ENCODE results near the gene C2.

Gene C2

DNA sequence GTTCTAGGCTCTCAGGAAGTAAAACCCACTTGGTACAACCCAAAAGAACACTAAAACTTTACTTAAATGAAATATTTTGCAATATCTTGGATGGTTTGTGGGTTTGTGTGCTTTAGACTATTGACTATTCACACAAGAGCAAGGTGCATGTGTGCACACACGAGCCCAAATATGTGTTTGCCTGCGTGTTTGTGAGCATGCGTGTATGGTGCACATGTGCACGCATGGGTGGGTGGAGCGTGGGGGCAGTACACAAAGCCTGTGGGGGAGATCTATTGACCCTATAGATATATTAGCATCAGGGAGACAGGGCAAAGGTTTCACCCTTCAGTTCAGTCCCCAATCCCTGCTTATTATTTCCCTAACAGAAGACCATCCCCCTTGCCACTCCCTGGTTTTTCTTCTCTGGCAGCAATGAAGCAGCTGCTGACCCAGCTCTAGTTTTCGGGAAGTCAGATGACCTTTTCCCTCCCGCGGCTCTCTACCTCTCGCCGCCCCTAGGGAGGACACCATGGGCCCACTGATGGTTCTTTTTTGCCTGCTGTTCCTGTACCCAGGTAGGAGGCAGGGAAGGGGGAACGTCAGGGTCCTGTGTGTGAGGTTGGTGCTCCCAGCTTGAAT is at the start of gene C2:
C2 (plus strand) TSS at position 476 of the 621 bp plus-strand sequence; CDS start at position 512, 36 bp downstream.
- DNase-seq: no peak

DNA sequence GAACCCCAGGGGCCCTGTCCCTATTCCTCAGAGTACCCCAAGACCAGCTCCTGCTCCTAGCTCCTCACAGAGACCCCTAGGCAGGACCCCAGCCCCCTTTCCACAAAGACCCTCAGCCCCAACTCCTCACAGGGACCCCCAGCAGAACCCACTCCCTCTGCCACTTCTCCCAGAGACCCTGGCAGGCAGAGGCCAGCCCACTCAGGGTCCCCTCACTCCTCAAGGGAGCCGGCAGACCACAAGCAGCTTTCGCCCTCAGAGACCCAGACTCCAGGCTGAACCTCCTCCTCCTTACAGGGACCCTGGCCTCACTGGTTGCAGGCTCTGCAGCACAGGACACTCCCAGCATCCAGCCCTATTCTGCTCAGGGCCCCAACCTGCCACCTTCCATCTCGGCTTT is 49.3 kb upstream of the C2 start:
- DNase-seq: no peak

DNA sequence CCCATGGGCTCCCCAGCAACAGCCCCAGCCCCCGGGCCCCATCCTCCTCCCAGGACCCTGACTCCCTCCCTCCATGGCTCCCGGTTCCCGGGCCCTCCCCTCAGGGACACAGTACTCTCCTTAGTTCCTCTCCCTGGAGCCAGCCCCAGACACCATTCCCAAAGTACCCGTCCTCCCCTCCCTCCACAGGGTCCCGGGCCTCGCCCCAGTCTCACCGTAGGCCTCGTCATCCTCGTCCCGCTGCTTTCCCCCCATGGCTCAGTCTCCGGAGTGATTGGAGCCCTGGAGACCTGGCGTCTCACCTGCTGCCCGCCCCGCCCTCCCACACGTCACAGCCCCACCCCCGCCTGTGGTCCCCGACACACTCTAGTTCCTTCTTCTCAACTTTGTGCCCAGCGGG is 48.8 kb upstream of the C2 start, which contains the start of gene SLC44A4:
SLC44A4 (minus strand) TSS at position 272 of the 400 bp plus-strand sequence; CDS start at position 255, 17 bp downstream.
- DNase-seq: no peak

DNA sequence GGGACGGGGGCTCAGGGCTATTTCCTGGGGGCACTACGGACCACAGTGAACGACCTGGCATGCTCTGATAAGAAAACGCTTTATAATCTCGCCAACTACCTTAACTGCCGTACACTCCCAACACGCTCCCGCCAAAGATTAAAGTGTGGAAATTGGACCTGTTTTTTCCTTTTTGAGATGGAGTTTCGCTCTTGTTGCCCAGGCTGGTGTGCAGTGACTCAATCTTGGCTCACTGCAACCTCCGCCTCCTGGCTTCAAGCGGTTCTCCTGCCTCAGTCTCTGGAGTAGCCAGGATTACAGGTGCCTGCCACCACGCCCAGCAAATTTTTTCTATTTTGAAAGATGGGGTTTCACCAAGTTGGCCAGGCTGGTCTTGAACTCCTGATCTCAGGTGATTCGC is 48.4 kb upstream of the C2 start:
- no peak for DNase-seq

DNA sequence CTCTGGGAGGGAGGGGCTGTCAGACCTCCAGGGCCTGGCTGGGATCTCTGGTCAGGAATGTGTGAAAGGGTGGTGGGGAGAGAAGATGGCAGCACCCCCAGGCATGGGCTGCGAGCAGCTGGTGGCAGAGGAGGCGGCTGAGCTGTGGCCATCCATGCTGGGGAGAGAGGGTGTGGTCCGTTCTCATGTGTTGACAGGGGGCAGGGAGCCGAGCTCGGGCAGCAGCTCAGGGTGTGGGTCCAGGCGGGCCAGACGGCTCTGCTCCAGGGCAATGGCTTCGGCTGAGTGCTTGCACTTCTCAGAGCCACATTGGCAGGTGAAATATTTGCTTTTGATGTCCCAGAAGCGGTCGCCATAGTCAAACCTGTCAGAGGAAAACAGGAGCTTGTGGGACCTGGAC is 47.6 kb upstream of the C2 start:
- no peak for DNase-seq

DNA sequence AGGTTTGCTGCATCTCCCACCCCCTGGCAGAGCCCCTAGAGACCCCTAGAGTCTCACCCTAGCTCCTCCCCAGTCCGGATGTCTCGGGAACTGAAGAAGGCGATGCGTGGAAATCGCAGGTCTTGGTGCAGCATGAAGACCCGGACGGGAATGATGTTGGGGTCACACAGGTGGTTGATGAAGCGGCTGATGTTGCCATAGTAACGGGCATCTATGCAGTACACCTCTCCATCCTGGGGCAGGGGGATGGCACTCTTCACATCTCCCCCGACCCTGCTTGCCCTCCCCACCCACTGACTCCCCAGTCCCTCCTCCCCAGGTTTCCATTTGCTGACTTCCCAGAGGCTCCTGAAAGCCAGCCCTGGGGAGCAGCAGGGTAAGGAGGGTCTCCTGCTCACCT is 46.9 kb upstream of the C2 start:
- DNase-seq: no peak

DNA sequence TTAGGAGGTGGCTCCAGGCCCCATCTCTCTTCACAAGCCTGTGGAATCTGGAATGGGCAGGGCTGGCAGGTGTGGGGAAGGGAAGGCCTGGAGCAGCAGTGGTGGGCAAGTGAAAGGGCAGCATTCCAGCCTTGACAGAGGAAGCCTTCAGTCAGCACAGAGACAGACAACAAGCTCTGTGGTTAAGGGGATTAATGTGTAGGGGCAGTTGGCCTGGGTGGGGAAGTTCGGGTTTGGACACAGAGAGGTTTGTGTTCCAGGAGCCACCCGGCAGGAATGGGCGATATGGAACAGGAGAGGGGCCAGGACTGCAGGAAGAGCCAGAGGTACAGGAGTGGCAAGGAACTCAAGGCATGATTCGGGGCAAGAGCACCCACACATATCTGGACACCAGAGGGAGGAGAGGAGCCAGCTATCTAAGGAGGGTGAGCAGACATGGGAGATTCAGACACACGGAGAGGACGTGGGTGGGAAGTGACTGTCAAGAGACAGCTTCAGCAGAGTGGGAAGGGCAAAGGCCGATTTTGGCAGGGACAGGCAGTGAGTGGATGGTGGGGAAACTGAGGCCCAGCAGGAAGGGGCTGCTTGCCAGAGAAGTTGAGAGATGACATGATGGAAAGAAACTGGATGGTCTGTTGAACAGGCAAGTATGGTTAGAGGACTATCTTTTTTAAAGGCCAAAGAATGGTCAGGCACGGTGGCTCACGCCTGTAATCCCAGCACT is 46.2 kb upstream of the C2 start:
- DNase-seq: no peak

DNA sequence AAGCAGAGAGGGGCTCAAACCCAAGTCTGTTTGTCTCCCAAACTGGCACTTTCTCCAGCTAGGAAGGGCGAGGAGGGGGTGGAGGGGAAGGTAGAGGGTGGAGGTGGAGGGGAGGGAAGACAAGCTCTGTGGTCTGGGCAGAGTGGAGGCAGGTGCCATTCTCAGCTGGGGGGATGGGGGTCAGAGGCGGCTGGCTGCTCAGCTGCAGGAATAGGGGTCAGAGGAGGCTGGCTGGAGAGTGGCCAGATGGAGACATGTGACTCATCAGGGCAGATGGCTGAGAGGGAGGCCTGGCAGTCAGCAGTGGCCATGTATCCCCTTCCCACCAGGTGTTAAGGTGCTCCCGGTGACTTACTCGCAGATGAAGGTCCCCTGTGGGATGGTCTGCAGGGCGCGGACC is 45.2 kb upstream of the C2 start:
- DNase-seq: no peak

DNA sequence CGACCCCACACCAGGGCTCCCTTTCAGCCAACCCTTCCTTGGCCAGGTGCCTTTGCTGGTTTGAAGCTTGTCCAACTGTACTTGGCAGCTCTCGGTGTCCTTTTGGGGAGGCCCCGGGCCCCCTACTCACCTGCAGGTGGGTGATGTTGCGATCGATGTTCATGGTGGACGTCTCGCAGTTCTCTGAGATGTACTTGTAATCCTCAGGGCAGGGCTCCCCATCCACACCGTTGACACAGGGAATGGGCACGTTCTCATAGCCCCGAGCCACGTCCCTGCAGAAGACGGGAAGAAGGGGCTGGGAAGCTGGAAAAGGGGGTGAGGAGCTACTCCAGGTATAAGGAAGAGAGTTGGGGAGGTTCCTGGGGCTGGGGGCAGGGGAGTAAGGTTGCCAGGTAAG is 43.8 kb upstream of the C2 start:
- no peak for DNase-seq

DNA sequence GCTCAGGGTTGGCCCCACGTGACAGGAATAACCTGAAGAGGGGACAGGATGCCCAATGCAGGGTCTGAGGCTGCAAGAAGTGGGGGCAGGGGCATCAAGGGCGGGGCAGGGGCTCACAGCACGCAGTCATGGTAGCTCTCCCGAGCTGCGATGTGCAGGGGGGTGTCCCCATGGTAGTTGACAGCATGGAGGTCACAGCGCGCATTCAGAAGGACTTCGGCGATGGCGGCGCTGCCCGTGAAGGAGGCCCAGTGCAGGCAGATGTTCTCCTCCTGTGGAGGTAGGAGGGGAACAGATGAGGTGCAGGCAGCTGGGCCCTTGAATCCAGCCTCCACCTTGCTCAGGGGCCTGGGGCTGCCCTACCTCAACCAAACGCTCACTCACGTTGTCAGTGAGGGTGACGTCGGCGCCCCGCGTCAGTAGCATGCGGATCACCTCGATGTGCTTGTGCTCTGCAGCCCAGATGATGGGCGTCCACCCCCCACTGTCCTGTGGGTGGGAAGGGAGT is 42.9 kb upstream of the C2 start:
- DNase-seq: no peak

DNA sequence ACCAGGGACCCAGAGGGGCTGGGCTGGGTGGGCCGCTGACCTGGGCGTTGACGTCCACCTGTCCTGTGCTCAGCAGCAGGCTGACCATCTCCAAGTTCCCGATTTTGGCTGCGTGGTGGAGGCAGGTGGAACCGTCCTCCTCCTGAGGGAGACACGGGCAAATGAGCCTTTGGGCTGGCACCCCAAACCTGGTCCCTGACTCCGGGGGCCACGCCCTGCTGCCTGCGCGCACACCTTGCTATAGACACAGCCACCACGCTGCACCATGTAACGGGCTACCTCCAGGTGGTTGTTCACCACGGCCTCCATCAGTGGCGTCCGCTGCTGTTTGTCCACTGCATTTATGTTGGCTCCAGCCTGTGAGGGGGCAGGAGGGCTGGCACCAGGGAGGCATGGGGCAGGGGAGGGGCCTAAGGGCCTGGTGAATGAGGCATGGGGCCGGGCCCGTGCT is 41.0 kb upstream of the C2 start:
- DNase-seq: no peak

DNA sequence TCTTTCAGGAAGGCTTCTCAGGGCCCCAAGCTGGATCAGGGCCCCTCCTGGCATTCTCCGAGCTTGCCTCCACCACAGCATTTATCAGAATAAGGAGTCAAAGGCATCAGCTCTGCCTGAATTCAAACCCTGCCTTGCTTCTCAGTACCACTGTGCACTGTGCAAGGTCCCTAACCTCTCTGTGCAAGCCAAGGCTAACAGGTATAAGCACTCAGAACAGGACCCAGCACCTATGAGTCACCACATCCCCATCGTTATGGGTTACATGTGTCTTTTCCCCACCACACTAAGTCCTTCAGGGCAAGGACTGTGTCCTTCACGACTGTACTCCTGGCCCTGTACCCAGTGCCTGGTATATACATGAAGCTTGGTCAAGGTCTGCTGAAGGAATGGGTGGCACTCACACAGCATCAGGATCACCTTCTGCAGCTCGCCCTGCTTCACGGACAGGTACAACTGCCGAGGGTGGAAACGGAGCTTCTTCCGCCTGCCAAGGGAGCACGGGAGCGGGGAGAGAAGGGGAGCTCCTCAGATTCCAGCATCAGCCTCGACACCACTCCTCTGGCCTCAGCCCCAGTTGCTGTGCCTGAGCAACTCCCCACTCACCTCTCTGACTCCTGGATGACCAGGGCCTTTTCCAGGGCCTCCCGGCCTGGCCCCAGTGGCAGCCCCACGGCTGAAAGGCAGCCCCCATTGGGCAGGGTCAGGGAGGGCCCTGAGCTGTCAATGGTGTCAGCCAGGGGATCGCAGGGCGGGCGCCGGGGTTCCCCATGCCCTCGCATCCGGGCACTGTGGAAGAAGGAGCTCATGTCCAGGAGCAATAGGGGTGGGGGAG is 40.1 kb upstream of the C2 start:
- DNase-seq: no peak

DNA sequence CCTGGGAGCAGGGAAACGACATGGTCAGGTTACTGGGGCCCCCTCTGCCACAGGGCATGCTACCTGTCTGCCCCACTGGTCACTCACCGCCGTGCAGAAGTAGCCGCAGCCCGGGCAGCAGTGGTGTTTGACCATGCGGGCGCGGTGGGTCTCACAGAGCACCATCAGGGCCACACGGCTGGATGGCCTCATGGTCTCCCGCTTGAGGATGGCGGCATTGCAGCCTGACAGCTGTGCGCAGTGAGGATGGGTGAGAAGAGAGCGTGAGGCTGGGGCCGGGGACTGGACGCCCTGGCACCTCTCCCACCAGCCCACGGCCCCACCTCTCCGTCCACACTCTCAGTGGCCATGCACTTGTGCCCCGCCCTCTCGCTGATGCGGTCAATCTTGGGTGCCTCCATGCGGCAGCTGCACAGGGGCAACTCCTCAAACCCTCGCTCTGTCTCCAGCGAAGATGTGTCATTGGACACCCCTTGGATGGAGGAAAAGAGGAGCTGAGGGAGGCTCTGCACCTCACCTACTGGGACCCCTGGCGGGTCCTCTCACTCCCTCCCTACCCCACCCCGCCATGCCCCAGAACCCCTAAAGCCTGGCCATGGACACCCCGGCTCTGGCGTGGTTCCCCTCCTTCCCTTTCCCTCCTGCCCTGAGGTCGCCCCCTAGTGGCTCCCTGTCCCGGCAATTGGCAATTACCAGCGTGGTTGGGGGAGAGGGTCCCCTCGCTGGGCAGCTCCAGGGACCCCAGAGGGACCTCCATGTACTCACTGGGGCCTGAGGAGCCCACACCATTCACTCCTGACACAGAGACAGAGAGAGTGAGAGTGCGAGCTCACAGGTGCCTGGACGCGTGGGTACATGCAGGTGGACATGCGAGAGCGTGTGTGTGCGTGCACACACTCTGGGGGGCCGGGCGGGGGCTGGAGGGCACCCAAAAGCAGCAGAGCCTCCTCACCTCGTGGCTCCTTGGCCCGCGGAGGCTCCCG is 39.0 kb upstream of the C2 start:
- peak; percentile 50 for DNase-seq

DNA sequence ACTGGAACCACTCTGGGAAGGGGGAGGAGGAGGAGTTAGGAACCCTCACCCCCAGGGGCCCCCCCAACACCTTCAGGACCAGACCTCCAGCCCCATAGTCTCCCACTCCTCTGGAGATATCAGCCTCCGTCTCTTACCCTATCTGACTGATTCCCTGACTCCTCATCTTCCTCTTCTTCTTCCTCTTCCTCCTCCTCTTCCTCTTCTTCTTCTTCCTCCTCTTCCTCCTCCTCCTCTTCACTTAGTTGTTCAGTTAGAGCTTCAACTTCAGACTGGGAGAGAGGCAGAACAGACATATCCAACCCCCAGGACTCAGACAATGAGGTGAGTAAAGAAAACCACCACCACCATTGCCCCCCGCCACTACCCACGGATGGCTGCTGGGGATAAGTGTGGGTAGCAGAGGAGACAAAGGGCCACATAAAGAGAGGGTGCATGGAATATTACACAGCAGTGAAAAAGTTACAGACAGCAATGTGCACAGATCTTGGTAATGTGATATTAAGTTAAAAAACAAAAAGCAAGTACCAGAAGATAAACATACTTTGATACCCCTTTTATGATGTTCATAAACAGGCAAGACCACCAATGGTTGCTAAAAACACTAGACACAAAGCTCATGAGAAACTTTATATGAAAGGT is 38.1 kb upstream of the C2 start:
- no peak for DNase-seq

DNA sequence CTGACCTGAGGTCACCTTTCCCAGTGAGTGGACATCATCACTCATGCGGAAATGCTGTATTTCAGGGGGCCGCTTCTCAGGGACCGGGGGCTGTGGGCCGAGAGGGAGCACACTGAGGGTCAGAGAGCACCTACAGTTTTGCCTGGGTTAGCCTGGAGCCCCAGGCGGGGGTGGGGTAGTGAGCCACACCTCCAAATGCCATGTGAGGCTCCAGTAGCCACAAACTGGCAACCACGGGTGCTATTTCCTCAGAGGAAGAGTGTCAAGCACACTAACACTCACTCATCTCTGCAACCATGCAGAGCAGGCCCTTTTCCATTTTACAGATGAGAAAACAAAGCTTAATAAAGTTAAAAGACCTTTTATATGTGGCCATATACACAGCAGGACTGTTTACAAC is 34.7 kb upstream of the C2 start:
- DNase-seq: no peak

DNA sequence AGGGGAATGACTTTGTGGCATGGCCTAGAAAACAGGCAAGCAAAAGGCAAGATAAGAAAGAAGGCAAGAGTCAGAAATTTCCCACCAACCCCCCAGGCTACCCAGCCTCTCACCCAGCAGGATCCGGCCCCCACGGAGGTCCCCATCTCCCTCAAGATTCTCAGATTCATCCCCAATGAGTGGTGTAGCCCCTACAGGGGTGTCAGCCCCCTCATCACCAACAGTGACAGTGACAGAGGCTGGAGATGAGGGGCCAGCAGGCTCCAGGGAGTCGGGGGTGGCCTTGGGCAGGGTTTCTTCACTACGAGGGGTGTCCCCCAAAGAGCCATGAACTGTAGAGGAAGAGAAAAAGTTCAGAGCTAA is 31.0 kb upstream of the C2 start:
- DNase-seq: no peak

DNA sequence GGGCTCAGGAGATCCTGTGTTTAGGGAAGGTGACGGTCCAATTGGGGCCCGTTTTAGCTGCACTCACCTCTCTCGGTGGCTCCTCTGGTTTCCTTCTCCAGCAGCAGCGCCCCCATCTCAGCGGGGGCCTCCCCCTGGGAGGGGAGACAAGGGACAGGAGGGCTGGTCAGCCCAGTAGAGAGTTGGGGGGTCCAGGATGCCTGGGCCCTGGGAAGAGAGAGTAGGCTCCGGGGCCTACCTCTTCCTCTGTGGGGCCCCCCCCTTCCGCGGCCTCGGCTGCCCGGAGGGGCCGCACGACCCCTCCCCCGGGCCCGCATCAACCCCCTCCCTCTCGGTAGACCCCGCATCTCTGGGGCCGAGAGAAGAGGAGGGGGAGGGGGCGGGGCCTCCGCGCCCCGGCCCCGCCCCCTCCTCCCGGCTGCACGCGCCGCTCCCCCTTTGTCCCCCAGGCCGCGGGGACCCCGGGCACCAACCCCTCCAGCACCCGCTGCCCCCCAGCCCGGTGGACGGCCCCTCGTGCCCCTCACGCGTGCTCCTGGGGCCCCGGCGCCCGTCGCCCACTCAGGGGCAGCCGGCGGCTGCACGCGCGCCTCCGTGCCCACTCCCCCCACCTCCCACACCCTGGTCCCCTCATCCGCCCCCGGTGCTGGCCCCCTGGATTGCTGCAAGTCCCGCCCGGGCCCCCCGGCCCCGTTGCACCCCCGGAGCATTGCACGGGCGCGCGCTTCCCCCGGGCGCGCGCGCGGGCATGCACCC is 30.5 kb upstream of the C2 start:
- DNase-seq: no peak

DNA sequence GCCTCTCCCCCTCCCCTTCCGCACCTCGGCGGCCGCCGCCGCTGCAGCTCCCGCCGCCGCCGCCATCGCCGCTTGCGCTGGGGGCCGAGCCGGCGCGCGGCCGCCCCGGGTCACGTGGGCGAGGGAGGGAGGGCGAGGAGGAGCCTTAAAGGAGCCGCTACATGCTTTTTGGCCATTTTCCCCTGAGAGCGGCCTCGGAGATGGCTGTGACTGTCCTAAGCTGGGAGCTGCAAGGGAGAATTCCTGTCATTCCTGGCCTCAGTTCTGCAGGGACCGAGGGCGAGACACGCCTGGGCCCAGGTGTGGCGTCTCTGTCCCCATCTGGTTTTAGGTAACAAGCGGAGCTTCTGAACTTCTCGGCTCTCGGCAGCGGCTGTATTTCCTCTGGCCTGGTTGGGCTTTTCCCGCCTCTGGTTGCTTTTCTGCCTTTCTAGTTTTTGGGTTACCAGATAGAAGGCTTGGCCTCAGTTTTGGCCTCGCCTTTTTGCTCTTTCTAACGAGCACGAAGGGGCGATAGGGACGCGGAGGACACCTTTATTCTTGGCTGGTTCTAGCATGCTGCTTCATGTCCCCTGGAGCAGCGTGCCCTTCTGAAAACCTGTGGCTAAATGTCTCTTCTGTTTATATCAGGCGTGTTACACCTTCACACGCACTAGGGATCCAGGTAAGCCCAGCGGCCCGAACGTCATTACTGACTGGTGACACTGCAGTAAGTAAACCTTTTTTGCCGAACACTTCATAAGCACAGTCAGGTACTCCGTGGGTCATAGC is 29.7 kb upstream of the C2 start, which contains the start of gene EHMT2:
EHMT2 (minus strand) TSS at position 87 of the 771 bp plus-strand sequence; CDS start at position 66, 21 bp downstream.
- peak; percentile 91 for DNase-seq

DNA sequence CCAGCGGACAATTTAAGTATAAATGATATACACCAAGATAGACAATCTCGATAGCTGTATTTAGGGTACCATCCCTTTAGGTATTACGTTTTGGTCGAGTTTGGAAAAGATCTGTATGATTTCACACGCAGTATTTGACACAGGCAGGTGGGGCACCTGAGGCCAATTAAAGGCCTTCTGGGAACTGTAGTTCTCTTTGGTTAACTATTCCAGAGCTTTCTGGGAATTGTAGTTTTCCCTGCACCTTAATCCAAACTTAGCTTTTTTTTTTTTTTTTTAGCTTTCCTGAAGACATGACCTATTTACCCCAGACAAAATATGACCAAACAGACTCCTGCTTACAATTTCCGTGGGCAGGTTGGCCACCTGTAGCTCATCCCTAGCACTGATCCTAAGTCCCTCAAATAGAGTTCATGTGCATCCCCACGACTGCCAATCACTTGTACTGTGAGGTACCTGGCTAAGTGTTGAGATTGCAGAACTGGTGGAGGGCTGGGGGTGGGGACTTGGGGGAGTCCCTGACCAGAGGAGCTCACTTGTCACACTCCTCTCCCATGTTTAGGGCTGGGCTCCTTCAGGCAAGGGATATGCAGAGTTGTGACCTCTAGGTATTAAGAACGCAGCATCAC is 29.0 kb upstream of the C2 start:
- peak; percentile 62 for DNase-seq

DNA sequence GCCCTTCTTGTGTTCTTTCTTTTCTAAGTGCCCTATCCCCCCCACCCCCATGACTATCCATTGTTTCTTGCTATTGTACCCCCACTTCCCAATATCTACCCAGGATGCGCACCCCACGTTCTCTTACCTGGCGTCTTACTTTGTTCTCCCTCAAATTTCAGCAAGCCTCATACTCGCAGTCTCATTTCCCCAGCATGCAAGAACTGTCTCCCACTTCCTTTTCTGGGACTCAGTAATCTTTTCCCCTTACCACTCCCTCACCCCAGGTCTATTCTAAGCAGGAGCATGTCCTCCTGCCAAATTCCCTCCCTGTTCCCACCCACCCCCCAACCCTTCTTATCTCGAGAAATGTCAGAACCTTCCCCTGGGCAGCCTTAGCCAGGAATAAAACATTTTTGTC is 28.3 kb upstream of the C2 start:
- no peak for DNase-seq
